Chondrocyte (in vitro differentiated cells): ENCODE data around the gene KCNT2. TPM values are rescaled to one million over a fixed set of nuclear protein-coding genes. Genes with fewer than 3 reads are reported as not detected.

Experiments used
- DNase-seq: peaks from one replicate; pipeline ENCODE4 v3.0.0; 2021; ENCODE audit warnings: mixed read lengths, low spot score
- H3K27ac Mint-ChIP-seq: one replicate; pipeline ENCODE4 v1.8.0; 2021; ENCODE audit warnings: mild to moderate bottlenecking, moderate library complexity, mixed read lengths; ENCODE audit not compliant: unreplicated experiment
- H3K27me3 Mint-ChIP-seq: 2 replicates; pipeline ENCODE4 v1.8.0; 2021; ENCODE audit warnings: low read depth, mixed read lengths
- H3K36me3 Mint-ChIP-seq: 2 replicates; pipeline ENCODE4 v1.8.0; 2021; ENCODE audit warnings: low read depth, mixed read lengths
- H3K4me1 Mint-ChIP-seq: 2 replicates; pipeline ENCODE4 v1.8.0; 2021; ENCODE audit warnings: low read depth, mild to moderate bottlenecking, mixed read lengths
- H3K4me3 Mint-ChIP-seq: one replicate; pipeline ENCODE4 v1.8.0; 2021; ENCODE audit warnings: mild to moderate bottlenecking, moderate library complexity, mixed read lengths; ENCODE audit not compliant: unreplicated experiment
- H3K9me3 Mint-ChIP-seq: 2 replicates; pipeline ENCODE4 v1.8.0; 2021; ENCODE audit warnings: low read depth, mixed read lengths
- total RNA-seq: library from RNA; stranded (reverse); gene quantifications from 3 replicates; pipeline ENCODE4 v1.2.1, GENCODE V29; 2021
- TF ChIP-seq, protein P1 (sequence below): fragments of 200-600 bp; sonication (generic); IDR thresholded peaks from 2 replicates; pipeline ENCODE4 v1.5.0; 2021; ENCODE audit warnings: antibody characterized with exemption, mild to moderate bottlenecking, moderate library complexity

Gene KCNT2
- total RNA-seq, 1 donor from 2014 or later = 13.4 TPM

GRCh38 chr1:196209265-196209664 lies 399.0 kb downstream of the KCNT2 start:
- no peak for DNase-seq
- H3K27ac Mint-ChIP-seq = no peak overlapping the region
- TF ChIP-seq, protein P1, sequence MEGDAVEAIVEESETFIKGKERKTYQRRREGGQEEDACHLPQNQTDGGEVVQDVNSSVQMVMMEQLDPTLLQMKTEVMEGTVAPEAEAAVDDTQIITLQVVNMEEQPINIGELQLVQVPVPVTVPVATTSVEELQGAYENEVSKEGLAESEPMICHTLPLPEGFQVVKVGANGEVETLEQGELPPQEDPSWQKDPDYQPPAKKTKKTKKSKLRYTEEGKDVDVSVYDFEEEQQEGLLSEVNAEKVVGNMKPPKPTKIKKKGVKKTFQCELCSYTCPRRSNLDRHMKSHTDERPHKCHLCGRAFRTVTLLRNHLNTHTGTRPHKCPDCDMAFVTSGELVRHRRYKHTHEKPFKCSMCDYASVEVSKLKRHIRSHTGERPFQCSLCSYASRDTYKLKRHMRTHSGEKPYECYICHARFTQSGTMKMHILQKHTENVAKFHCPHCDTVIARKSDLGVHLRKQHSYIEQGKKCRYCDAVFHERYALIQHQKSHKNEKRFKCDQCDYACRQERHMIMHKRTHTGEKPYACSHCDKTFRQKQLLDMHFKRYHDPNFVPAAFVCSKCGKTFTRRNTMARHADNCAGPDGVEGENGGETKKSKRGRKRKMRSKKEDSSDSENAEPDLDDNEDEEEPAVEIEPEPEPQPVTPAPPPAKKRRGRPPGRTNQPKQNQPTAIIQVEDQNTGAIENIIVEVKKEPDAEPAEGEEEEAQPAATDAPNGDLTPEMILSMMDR = no peak
- H3K4me3 Mint-ChIP-seq = no peak overlapping the region
- H3K36me3 Mint-ChIP-seq = no peaks in the 10 kb centered on the region
- H3K27me3 Mint-ChIP-seq = no peaks in the 10 kb centered on the region
- H3K9me3 Mint-ChIP-seq = peaks cover 3% of the 10 kb centered on the region
- H3K4me1 Mint-ChIP-seq = no peaks in the 10 kb centered on the region

GRCh38 chr1:196207612-196208217 lies 400.5 kb downstream of the KCNT2 start:
- no peaks in the 10 kb centered on the region for H3K4me1 Mint-ChIP-seq
- DNase-seq = no peak
- H3K27me3 Mint-ChIP-seq = no peaks in the 10 kb centered on the region
- no peak overlapping the region for H3K4me3 Mint-ChIP-seq
- H3K36me3 Mint-ChIP-seq = no peaks in the 10 kb centered on the region
- no peak overlapping the region for H3K27ac Mint-ChIP-seq
- peaks cover 3% of the 10 kb centered on the region for H3K9me3 Mint-ChIP-seq
- TF ChIP-seq, protein P1 = no peak

GRCh38 chr1:196205882-196206281 lies 402.4 kb downstream of the KCNT2 start:
- Mint-ChIP-seq H3K4me1 (no peaks in the 10 kb centered on the region), H3K27me3 (no peaks in the 10 kb centered on the region), H3K4me3 (no peak overlapping the region), H3K36me3 (no peaks in the 10 kb centered on the region), H3K27ac (no peak overlapping the region), H3K9me3 (peaks cover 3% of the 10 kb centered on the region)
- TF ChIP-seq, protein P1 = no peak
- no peak for DNase-seq

DNA sequence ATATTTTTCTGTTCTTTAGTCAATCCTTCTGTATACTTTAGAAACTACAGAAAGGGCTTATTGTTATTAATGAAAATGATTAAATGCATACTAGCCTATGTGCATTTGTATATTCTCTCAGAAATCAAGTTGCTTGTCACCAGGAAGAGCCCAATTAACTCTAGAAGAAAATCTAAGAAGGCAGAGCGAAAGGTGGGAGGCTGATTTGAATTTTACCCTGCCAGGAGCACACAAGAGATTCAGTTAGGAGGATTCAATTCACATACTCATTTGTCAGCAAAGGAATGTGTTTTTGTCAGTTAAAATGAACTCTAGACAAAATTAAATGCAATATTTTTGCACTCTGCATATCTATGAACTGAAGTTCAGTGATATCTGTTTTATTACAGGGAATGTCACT lies 411.8 kb downstream of the KCNT2 start:
- no peaks in the 10 kb centered on the region for H3K4me1 Mint-ChIP-seq
- no peaks in the 10 kb centered on the region for H3K36me3 Mint-ChIP-seq
- DNase-seq = no peak
- no peak overlapping the region for H3K27ac Mint-ChIP-seq
- TF ChIP-seq, protein P1 = no peak
- no peak overlapping the region for H3K4me3 Mint-ChIP-seq
- H3K27me3 Mint-ChIP-seq = no peaks in the 10 kb centered on the region
- peaks cover 9% of the 10 kb centered on the region for H3K9me3 Mint-ChIP-seq

DNA sequence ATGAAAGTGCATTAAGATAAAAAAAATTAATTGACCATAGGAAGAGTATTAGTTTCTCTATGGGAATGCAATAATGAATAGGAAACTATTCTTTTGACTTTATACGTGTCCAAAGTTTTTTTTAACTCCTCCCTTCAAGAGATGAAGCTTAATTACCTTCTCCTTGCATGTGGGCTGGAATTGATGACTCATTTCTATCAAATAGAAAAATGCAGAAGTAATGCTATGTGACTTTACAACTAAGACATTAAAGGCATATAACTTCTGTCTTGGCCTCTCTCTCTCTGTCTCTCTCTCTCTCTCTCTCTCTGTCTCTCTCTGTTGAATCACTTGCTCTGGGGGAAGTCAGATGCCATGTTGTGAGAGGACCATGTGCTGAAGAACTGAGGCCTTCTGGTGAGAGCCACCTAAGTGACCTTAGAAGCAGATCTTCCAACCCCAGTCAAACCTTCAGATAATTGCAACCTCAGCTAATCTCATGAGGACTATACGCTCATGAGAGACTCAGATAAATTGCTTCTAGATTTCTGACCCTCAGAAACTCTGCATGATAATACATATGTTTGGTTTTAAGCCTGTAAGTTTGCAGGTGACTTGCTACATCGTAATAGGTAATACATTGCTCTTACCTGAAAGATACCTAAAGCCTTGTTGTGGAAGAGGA lies 414.2 kb downstream of the KCNT2 start:
- no peaks in the 10 kb centered on the region for H3K4me1 Mint-ChIP-seq
- no peak for DNase-seq
- H3K4me3 Mint-ChIP-seq = no peak overlapping the region
- peaks cover 27% of the 10 kb centered on the region for H3K9me3 Mint-ChIP-seq
- H3K36me3 Mint-ChIP-seq = peaks cover 6% of the 10 kb centered on the region
- H3K27ac Mint-ChIP-seq = no peak overlapping the region
- TF ChIP-seq, protein P1 = no peak
- H3K27me3 Mint-ChIP-seq = no peaks in the 10 kb centered on the region
